Stimulated activated CD8-positive, alpha-beta memory T cell treated with anti-CD3 and anti-CD28 coated beads, Interleukin-12 subunit alpha, Interleukin-12 subunit beta, amount 100 ng/mL, for 24 hours (primary cell): ENCODE results near the gene MXRA8.

Source experiments
- DNase-seq: peaks from one replicate; pipeline ENCODE4 v3.0.0-alpha.2; 2020; ENCODE audit errors: extremely low read depth

The MXRA8 gene

GRCh38 chr1:1366699-1367066, 8.3 kb upstream of the MXRA8 start:
- DNase-seq, result no peak

- no peak for DNase-seq
Measured at GRCh38 chr1:1365875-1366698, 7.7 kb upstream of the MXRA8 start.

GRCh38 chr1:1364266-1364665, 5.9 kb upstream of the MXRA8 start:
- no peak for DNase-seq

- no peak for DNase-seq
Measured at GRCh38 chr1:1361982-1362423, 3.6 kb upstream of the MXRA8 start.

GRCh38 chr1:1361233-1361981, 3.1 kb upstream of the MXRA8 start:
- DNase-seq, result no peak

GRCh38 chr1:1360506-1361169, 2.3 kb upstream of the MXRA8 start:
- no peak for DNase-seq

- DNase-seq, result no peak
Measured at GRCh38 chr1:1359664-1360468, 1.5 kb upstream of the MXRA8 start.

GRCh38 chr1:1359308-1359663, 931 bp upstream of the MXRA8 start:
- DNase-seq, result no peak

- DNase-seq, result no peak
Measured at GRCh38 chr1:1357871-1358432, 403 bp downstream of the MXRA8 start.

- no peak for DNase-seq
Measured at GRCh38 chr1:1356796-1357401, 1.5 kb downstream of the MXRA8 start.

- no peak for DNase-seq
Measured at GRCh38 chr1:1356166-1356795, 2.1 kb downstream of the MXRA8 start.

- DNase-seq, result no peak
Measured at GRCh38 chr1:1355416-1355815, 2.9 kb downstream of the MXRA8 start.

GRCh38 chr1:1354271-1355247, 3.8 kb downstream of the MXRA8 start:
- no peak for DNase-seq

- DNase-seq, result no peak
Measured at GRCh38 chr1:1353389-1354151, 4.8 kb downstream of the MXRA8 start.

GRCh38 chr1:1352786-1353388, 5.5 kb downstream of the MXRA8 start:
- DNase-seq, result no peak

GRCh38 chr1:1351511-1352427, 6.6 kb downstream of the MXRA8 start:
- DNase-seq, result no peak
